ENCODE data around the gene ZBTB2. TPM values are rescaled to one million over a fixed set of nuclear protein-coding genes. Genes with fewer than 3 reads are reported as not detected.
"Not testable (repeated sequence)": the region's sequence is repeated elsewhere in the genome, so short reads cannot be mapped to it uniquely, and the experiment has no call there.

ZBTB2 gene
- total RNA-seq, 1 donor from 2014 or later = 5.2 TPM

DNA sequence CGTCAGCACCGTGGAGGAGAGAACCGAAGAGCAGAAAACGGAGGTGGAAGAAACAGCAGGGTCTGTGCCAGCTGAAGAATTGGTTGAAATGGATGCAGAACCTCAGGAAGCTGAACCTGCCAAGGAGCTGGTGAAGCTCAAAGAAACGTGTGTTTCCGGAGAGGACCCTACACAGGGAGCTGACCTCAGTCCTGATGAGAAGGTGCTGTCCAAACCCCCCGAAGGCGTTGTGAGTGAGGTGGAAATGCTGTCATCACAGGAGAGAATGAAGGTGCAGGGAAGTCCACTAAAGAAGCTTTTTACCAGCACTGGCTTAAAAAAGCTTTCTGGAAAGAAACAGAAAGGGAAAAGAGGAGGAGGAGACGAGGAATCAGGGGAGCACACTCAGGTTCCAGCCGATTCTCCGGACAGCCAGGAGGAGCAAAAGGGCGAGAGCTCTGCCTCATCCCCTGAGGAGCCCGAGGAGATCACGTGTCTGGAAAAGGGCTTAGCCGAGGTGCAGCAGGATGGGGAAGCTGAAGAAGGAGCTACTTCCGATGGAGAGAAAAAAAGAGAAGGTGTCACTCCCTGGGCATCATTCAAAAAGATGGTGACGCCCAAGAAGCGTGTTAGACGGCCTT, 41.6 kb downstream of the ZBTB2 start:
- DNase-seq = no peak
- intact Hi-C loops (cut with micrococcal nuclease) = no loop called here
- ATAC-seq = no peak

DNA sequence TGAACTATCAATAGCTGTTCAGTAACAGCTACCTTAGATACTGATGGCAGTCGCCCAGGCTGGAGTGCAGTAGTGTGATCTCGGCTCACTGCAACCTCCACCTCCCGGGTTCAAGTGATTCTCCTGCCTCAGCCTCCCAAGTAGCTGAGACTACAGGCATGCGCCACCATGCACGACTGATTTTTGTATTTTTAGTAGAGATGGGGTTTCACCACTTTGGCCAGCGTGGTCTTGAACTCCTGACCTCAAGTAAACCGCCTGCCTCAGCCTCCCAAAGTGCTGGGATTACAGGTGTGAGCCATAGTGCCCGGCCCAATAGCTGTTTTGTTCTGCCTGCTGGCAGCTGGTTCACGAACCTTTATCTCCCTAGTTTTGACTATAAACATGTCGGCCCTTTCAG, 48.6 kb downstream of the ZBTB2 start:
- ATAC-seq; intact Hi-C loops (cut with micrococcal nuclease); DNase-seq: not testable (repeated sequence)

DNA sequence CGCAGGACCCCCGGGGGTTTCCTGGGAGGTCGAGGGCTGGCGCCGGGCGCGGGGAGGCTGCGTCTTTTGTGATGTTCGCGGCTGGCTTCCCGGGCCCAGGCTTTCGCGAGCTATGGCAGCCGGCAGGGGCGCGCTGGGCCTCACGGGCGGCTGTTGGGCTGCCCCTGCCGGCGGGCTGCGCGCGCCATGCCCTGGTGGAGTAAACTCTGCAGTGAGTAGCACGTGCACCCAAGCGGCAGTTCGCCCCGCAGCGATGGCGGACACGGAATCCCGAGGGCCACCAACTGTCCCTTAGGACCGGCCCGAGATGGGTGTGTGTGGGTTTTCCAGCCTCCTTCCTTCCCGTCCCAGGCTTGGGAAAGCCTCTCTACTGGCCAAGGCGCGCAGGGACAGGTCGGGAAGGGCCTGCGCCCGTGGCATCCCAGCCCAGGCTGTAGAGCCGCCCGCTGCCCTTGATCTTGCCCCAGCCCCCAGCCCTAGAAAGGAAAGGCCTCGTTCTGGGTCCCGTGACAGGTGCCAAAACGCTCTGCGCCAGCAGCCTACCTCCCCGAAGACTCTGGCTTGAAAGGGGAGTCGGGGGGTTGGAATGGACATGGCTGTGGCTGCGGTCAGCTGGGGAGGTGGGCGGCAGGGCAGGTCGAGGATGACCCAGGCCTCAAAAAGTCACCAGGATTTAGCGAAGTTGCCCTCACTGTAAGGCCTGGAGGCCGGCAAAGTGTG, 49.7 kb downstream of the ZBTB2 start:
- intact Hi-C loops (cut with micrococcal nuclease) = no loop called here
- ATAC-seq = no peak
- no peak for DNase-seq

DNA sequence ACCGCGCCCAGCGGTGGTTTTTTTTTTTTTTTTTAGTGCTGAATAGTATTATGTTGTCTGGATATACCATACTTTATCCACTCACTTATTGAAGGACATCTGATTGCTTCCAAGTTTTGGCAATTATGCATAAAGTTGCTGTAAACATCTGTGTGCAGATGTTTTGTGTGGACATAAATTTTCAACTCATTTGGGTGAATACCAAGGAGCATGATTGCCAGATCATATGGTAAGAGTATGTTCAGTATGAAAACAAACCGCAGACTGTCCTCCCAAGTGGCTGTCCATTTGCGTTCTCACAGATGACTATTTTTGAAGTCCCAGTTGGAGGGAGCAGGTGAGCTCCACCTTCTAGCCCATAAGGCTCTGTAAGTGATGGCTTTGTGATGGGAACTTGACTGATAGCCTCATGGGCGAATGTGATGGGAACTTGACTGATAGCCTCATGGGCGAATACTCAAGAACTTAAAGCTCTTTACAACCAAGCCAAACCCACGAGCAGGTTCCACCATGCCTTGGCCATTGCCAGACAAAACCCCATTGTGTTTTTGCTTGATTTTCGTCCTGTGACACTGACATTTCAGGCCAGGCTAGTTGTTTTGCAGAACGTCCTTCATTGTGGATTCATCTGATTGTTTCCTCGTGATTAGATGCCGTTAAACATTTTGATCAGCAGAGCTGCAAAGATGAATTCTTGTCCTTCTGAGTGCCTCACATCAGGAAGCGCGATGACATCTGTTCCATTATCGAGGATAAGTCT, 51.0 kb downstream of the ZBTB2 start:
- DNase-seq = no peak
- no peak for ATAC-seq
- intact Hi-C loops (cut with micrococcal nuclease) = no loop called here

DNA sequence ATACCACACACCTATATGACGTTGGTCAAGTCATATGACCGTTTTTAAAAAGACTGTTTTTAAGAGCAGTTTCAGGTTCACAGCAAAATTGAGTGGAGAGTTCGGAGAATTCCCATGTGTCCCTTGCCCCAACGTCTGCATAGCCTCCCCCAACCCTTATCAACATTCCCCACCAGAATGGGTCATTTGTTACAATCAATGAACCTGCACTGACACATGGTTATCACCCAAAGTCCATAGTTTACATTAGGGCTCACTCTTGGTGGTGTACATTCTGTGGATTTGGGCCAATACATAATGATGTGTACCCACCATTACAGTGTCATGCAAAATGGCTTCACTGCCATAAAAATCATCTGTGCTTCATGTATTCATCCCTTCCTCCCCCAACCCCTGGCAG, 52.0 kb downstream of the ZBTB2 start:
- DNase-seq (no peak), ATAC-seq (no peak)
- intact Hi-C loops (cut with micrococcal nuclease) = no loop called here

DNA sequence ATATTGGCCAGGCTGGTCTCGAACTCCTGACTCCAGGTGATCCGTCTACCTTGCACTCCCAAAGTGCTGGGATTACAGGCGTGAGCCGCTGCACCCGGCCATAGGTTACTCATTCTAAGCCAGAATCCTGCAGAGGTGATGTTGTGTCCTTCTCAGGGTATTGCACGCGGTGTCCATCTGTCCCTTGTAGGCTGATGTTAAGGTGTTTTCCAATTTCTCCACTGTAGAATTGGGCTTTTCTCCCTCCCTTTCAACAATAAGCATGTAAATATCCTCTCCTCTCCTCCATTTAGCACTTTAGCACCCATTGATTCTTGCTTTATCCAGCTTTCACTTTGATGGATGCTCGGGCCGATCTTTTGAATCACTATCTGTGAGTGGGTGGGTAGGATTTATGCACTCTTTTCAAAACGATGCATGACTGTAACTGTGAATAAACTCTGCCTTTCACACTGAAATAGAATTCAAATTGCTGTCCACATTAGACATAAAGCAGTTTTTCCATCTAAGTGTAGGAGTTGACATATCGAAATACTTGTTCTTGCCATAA, 52.6 kb downstream of the ZBTB2 start:
- DNase-seq (no peak), ATAC-seq (no peak)
- intact Hi-C loops (cut with micrococcal nuclease) = no loop called here

DNA sequence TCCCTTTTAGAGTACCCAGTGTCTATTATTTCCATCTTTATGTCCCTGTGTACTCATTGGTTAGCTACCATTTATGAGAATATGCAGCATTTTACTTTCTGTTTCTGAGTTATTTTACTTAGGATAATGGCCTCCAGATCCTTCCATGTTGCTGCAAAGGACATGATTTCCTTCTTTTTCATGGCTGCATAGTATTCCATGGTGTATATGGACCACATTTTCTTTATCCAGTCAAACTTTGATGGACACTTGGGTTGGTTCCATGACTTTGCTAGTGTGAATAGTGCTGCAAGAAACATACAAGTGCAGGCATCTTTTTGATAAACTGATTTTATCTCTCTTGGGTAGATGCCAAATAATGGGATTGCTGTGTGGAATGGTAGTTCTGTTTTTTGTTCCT, 55.4 kb downstream of the ZBTB2 start:
- intact Hi-C loops (cut with micrococcal nuclease) = loop anchor here (2.0 kb wide), 1 partner anchor 443 kb away; no protein-coding TSS in a partner anchor
- no peak for ATAC-seq

DNA sequence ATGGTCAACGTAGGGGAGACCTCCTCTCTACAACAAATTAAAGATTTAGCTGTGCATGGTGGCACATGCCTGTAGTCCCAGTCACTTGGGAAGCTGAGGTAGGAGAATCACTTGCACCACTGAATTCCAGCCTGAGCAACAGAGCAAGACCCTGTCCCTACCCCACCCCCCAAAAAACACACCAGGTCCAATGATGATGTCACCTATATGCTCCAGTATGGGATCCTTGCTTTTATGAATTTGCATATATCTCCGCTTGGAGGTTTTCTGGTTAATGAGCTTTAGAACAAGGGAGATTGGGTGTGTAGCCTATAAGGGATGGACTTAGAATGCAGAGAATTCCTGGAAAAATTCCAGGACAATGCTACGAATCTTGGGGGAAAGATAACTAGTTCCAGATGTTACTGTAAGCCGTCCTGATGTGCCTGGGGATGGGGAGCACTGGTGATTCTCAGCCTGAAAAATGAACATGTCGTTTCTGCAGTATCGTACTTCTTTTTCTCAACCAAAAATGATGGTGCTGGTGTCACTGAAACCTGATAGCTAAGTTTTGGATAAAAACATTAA, 61.1 kb downstream of the ZBTB2 start:
- intact Hi-C loops (cut with micrococcal nuclease) = no loop called here
- no peak for ATAC-seq
- no peak for DNase-seq

More for the DNA sequence above, 55.4 kb downstream of the ZBTB2 start:
- DNase-seq = no peak

DNA sequence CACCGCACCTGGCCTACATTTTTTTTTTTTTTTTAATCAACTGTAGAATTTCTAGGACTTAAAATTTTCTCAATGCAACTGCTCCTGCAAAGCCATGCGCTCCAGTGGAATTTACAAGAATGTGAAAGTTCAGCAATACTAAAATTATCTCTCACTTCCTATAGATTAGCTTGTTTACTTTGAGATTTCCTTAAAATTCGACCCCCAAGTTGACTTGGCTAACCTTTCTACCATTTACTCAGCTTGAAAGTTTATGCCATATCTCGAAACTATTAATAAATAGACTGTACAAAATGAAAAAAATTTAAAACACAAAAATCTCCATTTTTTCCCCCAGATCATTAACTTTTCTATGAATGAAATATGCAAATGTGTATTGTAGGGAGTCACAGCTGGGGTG, 64.3 kb downstream of the ZBTB2 start:
- no peak for DNase-seq
- intact Hi-C loops (cut with micrococcal nuclease) = no loop called here
- ATAC-seq = no peak

DNA sequence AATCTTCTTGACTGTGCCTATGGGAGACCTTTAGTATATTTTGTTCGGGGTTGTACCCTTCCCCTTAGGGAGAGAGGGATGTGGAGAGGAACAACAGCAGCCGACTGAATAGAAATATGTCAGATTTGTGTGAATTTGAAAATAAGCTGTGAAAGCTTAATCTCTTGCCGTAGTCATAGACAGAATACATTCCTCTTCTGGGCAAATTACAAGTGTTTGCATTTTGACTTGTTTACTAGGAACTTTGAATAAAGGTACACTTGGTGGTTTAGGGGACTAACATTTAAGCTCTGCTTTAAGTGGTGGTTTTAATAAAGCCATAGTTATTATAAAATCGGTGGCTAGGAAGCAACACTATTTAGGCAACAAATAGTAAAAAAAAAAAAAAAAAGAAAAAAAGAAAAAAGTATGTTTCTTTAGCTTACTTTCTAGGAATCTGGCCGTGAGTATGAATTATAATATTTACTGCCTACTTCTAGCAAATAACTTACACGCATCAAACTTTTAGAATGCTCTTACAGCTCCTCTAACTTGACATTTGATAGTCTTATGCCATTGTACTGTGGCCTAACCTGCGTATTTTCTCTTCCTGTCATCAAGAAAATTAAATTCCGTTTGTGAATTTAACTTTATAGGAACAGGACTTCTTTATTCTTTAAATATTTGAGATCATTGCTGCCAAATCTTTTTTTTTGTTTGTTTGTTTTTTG, 65.1 kb downstream of the ZBTB2 start:
- intact Hi-C loops (cut with micrococcal nuclease) = no loop called here
- DNase-seq (no peak), ATAC-seq (no peak)

DNA sequence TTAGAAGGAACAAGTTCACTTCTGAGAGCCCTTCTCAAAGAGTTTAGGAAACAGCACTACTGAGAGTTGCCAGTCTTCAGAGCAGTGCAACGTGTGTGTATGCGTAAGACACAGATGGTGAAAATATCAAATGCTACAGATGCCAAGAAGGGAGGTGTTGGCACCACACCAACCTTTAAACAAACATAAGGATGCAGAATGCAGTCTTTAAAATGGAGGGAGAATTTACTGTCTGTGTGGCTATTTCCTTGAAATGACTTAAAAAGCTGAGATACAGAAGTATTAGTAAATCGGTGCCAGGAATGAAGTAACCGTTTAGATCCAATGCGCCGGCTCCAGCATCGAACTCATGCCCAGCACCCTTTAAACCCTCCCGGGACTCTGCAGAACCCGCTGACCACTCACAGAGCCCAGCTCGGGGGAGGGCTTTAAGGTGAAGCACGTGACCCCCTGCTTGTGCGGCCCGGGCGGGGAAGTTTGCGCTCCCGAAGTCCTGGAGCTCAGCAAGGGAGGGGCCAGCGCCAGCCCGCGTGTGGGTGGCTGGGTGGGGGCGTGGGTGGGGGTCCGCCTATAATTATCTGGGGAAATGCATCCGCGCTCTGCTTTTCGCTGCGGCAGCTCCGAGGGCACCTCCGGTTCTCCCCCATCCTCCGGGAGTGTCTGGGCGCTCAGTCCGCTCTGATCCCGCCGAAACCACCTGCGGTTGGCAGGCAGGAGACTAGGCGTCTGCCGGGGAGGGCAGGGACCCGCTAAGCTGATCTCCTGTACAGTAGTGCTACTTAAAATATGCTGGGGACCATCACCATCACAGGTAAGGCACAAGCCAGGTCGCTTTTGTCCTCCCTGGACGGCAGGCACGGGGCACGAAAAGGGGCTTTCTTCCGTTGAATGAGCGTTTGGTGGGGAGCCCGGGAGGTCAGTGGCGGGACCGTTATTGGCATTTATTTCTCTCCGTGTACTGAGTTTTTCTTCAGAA, 66.0 kb downstream of the ZBTB2 start:
- intact Hi-C loops (cut with micrococcal nuclease) = no loop called here
- DNase-seq = peak; percentile 73
- ATAC-seq = peak; percentile 78

DNA sequence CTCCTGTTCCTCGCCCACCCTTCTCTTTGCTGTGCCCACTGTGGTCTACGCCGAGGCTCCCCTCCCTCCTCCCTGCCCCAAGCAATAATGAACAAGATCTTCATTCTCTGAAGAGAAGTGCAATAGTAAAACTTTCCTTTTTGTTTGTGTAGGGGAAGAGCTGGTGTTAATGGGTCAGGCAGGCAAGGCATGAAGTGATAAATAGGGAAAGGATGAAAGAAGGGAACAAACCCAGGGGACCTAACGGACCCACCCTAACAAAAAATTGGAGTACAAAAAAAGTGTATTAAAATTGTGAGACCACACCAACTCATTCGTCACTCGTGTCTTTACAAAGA, 66.9 kb downstream of the ZBTB2 start:
- ATAC-seq (no peak), DNase-seq (no peak)
- intact Hi-C loops (cut with micrococcal nuclease) = loop anchor here (5.0 kb wide), 1 partner anchor 312 kb away; no protein-coding TSS in a partner anchor

DNA sequence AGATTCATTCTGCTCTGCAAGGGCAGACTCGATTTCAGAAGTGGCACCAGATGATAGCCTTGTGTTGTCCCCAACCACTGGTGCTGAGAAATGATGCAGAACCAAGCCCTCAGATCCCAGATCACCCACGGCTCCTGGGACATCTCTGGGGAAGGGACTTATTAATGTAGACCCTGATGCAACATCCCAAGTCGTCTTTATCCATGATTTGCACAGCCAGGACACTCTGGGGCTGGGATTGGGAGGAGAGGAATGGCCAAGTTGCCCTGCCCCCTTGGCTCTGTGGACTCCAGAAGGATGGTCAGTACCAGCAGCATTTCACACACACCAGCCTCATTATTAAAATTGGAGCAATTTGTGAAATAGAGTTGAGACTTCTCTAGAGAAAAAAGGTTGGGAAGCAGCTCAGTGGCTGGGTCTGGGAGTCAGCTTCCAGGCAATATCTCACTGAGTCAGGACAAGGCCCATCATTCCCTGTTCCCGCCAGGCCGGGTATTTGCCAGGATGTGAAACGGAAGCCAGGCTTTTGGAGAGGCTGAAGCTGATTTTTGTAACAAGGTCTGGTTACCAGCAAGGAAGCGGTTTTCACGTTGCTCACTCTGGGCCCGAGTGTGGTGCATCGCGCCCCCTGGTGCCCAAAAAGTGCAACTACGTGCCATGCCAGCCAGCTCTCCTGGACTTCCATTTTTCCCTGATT, 67.4 kb downstream of the ZBTB2 start:
- intact Hi-C loops (cut with micrococcal nuclease) = loop anchor here (5.0 kb wide), 1 partner anchor 312 kb away; no protein-coding TSS in a partner anchor
- peak; percentile 93 for ATAC-seq

DNA sequence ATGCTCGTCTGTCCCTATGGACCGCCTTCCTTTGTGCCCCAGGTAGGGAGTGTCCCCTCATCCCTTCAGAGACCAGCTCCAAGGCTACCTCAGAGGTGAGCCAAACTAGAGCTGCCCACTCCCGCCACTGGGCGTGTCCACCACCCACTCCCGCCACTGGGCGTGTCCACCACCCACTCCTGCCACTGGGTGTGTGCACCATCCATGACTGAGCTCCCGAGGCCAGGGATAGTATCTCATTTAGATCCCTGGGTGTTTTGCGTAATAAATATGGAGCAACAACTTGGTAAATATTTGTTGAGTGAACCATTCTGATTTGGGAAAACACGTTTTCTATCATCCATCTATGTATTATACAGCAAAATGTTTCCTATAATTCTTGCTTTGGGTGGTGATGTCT, 68.8 kb downstream of the ZBTB2 start:
- ATAC-seq = no peak
- no peak for DNase-seq
- intact Hi-C loops (cut with micrococcal nuclease) = loop anchor here (5.0 kb wide), 1 partner anchor 310 kb away; no protein-coding TSS in a partner anchor

More for the DNA sequence above, 67.4 kb downstream of the ZBTB2 start:
- peak; percentile 87 for DNase-seq

DNA sequence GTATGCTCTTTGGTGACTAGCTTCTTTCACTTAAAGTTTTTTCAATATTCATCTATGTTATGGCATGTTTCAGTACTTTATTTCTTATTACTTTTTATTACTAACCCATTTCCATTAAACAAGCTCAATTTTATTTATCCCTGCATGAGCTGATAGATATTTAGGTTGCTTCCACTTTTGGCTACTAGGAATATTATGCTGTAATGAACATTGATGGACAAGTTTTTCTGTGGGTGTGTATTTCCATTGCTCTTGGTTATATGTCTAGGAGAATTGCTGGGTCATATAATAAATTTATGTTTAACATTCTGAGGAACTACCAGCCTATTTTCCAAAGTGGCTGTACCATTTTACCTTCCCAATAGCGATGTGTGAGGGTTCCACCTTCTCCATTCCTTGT, 69.9 kb downstream of the ZBTB2 start:
- intact Hi-C loops (cut with micrococcal nuclease) = loop anchor here (5.0 kb wide), 1 partner anchor 309 kb away; no protein-coding TSS in a partner anchor
- no peak for DNase-seq
- ATAC-seq = no peak

DNA sequence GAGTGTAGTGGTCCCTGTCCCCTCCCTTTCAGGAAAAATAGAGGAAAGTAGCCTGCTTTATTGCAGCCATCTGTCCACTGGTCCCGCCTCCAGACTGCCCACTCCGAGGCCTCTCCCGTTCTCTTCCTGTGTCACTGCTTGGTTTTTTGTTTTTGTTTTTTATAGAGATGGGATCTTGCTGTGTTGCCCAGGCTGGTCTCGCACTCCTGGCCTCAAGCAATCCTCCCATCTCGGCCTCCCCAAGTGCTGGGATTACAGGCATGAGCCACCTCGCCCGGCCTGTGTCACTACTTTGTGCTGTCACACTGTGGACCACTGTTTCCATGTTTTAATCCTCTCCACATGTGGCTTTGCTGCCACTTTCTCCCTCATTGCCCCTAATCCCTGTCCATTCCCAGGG, 71.2 kb downstream of the ZBTB2 start:
- ATAC-seq (no peak), DNase-seq (no peak)
- intact Hi-C loops (cut with micrococcal nuclease) = loop anchor here (5.0 kb wide), 1 partner anchor 308 kb away; no protein-coding TSS in a partner anchor

DNA sequence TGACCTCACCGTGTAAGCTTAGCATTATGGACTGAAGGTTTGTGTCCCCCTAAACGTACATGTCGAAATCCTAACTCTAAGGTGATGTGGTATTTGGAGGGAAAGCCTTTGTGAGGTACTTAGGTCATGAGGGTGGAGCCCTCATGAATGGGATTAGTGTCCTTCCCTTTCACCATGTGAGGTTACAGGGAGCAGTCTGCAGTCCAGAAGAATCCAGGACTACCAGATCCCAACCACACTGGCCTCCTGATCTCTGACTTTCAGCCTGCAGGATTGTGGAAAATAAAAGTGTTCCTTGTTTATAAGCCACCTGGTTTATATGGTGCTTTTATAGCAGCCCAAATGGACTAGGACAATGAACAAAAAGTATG, 73.4 kb downstream of the ZBTB2 start:
- intact Hi-C loops (cut with micrococcal nuclease) = no loop called here
- DNase-seq = no peak
- ATAC-seq = peak; percentile 17

All from left ventricle myocardium superior (tissue), 1 donor.